Neural crest cell (in vitro differentiated cells): ENCODE data around the gene SCGB3A2. TPM values are rescaled to one million over a fixed set of nuclear protein-coding genes. Genes with fewer than 3 reads are reported as not detected.

ENCODE experiments used
- DNase-seq: peaks from one replicate; pipeline ENCODE4 v3.0.0; 2021; ENCODE audit warnings: low read depth, mixed read lengths, low spot score
- H3K27ac Mint-ChIP-seq: one replicate; pipeline ENCODE4 v1.8.0; 2021; ENCODE audit warnings: mild to moderate bottlenecking, mixed read lengths; ENCODE audit not compliant: unreplicated experiment
- H3K27me3 Mint-ChIP-seq: 2 replicates; pipeline ENCODE4 v1.8.0; 2021; ENCODE audit warnings: low read depth, mild to moderate bottlenecking, mixed read lengths
- H3K36me3 Mint-ChIP-seq: 2 replicates; pipeline ENCODE4 v1.8.0; 2021; ENCODE audit warnings: low read depth, mild to moderate bottlenecking, mixed read lengths
- H3K4me1 Mint-ChIP-seq: 2 replicates; pipeline ENCODE4 v1.8.0; 2021; ENCODE audit warnings: mixed read lengths
- H3K4me3 Mint-ChIP-seq: one replicate; pipeline ENCODE4 v1.8.0; 2021; ENCODE audit warnings: mild to moderate bottlenecking, mixed read lengths
- H3K9me3 Mint-ChIP-seq: 2 replicates; pipeline ENCODE4 v1.8.0; 2021; ENCODE audit warnings: mixed read lengths
- CTCF ChIP-seq: fragments of 200-600 bp; sonication (generic); conservative IDR thresholded peaks from 2 replicates; pipeline ENCODE4 v1.5.0; 2021; ENCODE audit warnings: antibody characterized with exemption, mild to moderate bottlenecking
- long read RNA-seq: library from polyadenylated mRNA; unstranded; transcript quantifications from one replicate; pipeline ENCODE4 v2.0.0, GENCODE V29; 2020
- total RNA-seq: library from RNA; stranded (reverse); gene quantifications from 2 replicates; pipeline ENCODE4 v1.2.1, GENCODE V29; 2021

Gene SCGB3A2
- total RNA-seq, result not detected in 2 replicates
- long read RNA-seq, result 0 reads

- peaks cover 36% of the 10 kb centered on the region for H3K27me3 Mint-ChIP-seq
- H3K4me1 Mint-ChIP-seq, result peaks cover 7% of the 10 kb centered on the region
Measured at GRCh38 chr5:147878066-147878759, at the start of gene SCGB3A2. TSS of gene SCGB3A2 (plus strand) at chr5:147878711. CDS start at chr5:147878804, 93 bp downstream.

GRCh38 chr5:147830035-147830434, 48.5 kb upstream of the SCGB3A2 start:
- DNase-seq, result no peak
- no peaks in the 10 kb centered on the region for H3K27me3 Mint-ChIP-seq
- no peaks in the 10 kb centered on the region for H3K9me3 Mint-ChIP-seq
- H3K4me3 Mint-ChIP-seq, result no peak overlapping the region
- no peaks in the 10 kb centered on the region for H3K36me3 Mint-ChIP-seq
- TF ChIP-seq CTCF, result no peak
- H3K27ac Mint-ChIP-seq, result no peak overlapping the region
- no peaks in the 10 kb centered on the region for H3K4me1 Mint-ChIP-seq

More at GRCh38 chr5:147878066-147878759, at the start of gene SCGB3A2:
- H3K4me3 Mint-ChIP-seq, result no peak within 1 kb of the TSS
- no peak for TF ChIP-seq CTCF
- H3K27ac Mint-ChIP-seq, result no peak within 1 kb of the TSS
- no peak for DNase-seq
- H3K36me3 Mint-ChIP-seq, result peaks cover 8% of the 10 kb centered on the region
- H3K9me3 Mint-ChIP-seq, result peaks cover under 1% of the 10 kb centered on the region

GRCh38 chr5:147831465-147831864, 47.0 kb upstream of the SCGB3A2 start, which contains the start of gene SPINK1:
TSS of gene SPINK1 (minus strand) at chr5:147831671. CDS start at chr5:147831577, 94 bp downstream.
- no peak within 1 kb of the TSS for H3K4me3 Mint-ChIP-seq
- no peaks in the 10 kb centered on the region for H3K9me3 Mint-ChIP-seq
- H3K4me1 Mint-ChIP-seq, result no peaks in the 10 kb centered on the region
- TF ChIP-seq CTCF, result no peak
- no peak within 1 kb of the TSS for H3K27ac Mint-ChIP-seq
- no peaks in the 10 kb centered on the region for H3K27me3 Mint-ChIP-seq
- DNase-seq, result no peak
- H3K36me3 Mint-ChIP-seq, result no peaks in the 10 kb centered on the region

GRCh38 chr5:147832541-147832940, 46.0 kb upstream of the SCGB3A2 start:
- TF ChIP-seq CTCF, result no peak
- H3K27me3 Mint-ChIP-seq, result no peaks in the 10 kb centered on the region
- no peaks in the 10 kb centered on the region for H3K4me1 Mint-ChIP-seq
- no peak for DNase-seq
- H3K9me3 Mint-ChIP-seq, result no peaks in the 10 kb centered on the region
- no peak overlapping the region for H3K27ac Mint-ChIP-seq
- H3K36me3 Mint-ChIP-seq, result no peaks in the 10 kb centered on the region
- H3K4me3 Mint-ChIP-seq, result no peak overlapping the region

GRCh38 chr5:147835386-147835798, 43.1 kb upstream of the SCGB3A2 start:
- H3K4me3 Mint-ChIP-seq, result no peak overlapping the region
- H3K9me3 Mint-ChIP-seq, result no peaks in the 10 kb centered on the region
- TF ChIP-seq CTCF, result no peak
- H3K27me3 Mint-ChIP-seq, result no peaks in the 10 kb centered on the region
- H3K4me1 Mint-ChIP-seq, result no peaks in the 10 kb centered on the region
- no peaks in the 10 kb centered on the region for H3K36me3 Mint-ChIP-seq
- DNase-seq, result no peak
- H3K27ac Mint-ChIP-seq, result no peak overlapping the region
